ENCODE data around the gene RSPH3. TPM values are rescaled to one million over a fixed set of nuclear protein-coding genes. Genes with fewer than 3 reads are reported as not detected.

RSPH3 gene
- total and polyA plus RNA-seq, 2 of the 13 experiments (the other 11 are each of a cell fraction or from before 2014, with no cell fraction given): 1.3 to 3.5 TPM

- TF ChIP-seq ZNF512B (CRISPR knock-in tag; IDR thresholded peaks at IDR 0.05; ENCODE audit: borderline replicate concordance): no peak
- TF ChIP-seq NR2F2 (IDR thresholded peaks at IDR 0.05; ENCODE audit: borderline replicate concordance, low read depth): no peak
- TF ChIP-seq ZNF274 (CRISPR knock-in tag; IDR thresholded peaks at IDR 0.05): no peak
- no peak for TF ChIP-seq ZNF841 (CRISPR knock-in tag; IDR thresholded peaks at IDR 0.05; ENCODE audit: borderline replicate concordance)
- TF ChIP-seq ZHX1 (CRISPR knock-in tag; IDR thresholded peaks at IDR 0.05; ENCODE audit: low read depth): no peak; the same call in 1 of the 2 replicates
- TF ChIP-seq KLF13 (CRISPR knock-in tag; IDR thresholded peaks at IDR 0.05): no peak
- TF ChIP-seq NCOR1 (IDR thresholded peaks at IDR 0.05; ENCODE audit: borderline replicate concordance, low read length): no peak
- TF ChIP-seq BRF2 (CRISPR knock-in tag; IDR thresholded peaks at IDR 0.05): no peak
- TF ChIP-seq PCBP2 (optimal IDR thresholded peaks at IDR 0.05; ENCODE audit: low read depth, low read length, poor library complexity, severe bottlenecking): no peak
- no peak for TF ChIP-seq ZFP36L1 (CRISPR knock-in tag; IDR thresholded peaks at IDR 0.05)
- TF ChIP-seq ZSCAN12 (CRISPR knock-in tag; IDR thresholded peaks at IDR 0.05): no peak
- no peak for TF ChIP-seq ZSCAN31 (CRISPR knock-in tag; IDR thresholded peaks at IDR 0.05; ENCODE audit: low read depth)
- TF ChIP-seq ZNF556 (CRISPR knock-in tag; IDR thresholded peaks at IDR 0.05; ENCODE audit: borderline replicate concordance): no peak
- no peak for TF ChIP-seq ZFP37 (CRISPR knock-in tag; IDR thresholded peaks at IDR 0.05; ENCODE audit: borderline replicate concordance)
- no peak for TF ChIP-seq CBX2 (IDR thresholded peaks at IDR 0.05; ENCODE audit: low read depth, low read length)
- TF ChIP-seq CBX2 (CRISPR knock-in tag; IDR thresholded peaks at IDR 0.05; ENCODE audit: low read depth): no peak
- TF ChIP-seq ZNF598 (CRISPR knock-in tag; IDR thresholded peaks at IDR 0.05; ENCODE audit: borderline replicate concordance): peak; percentile 7; the same call in 1 of the 2 replicates
- TF ChIP-seq ZBTB26 (CRISPR knock-in tag; IDR thresholded peaks at IDR 0.05; ENCODE audit: borderline replicate concordance): no peak
- no peak for TF ChIP-seq ZBTB25 (CRISPR knock-in tag; IDR thresholded peaks at IDR 0.05)
- TF ChIP-seq CERS6 (CRISPR knock-in tag; IDR thresholded peaks at IDR 0.05): peak; percentile 75; the same call in 1 of the 2 replicates
These were observed 792 bp downstream of the RSPH3 start (continued) for GRCh38 chr6:158999154-158999665.
